Measurements from ENCODE around the gene ATAD3B. TPM values are rescaled to one million over a fixed set of nuclear protein-coding genes. Genes with fewer than 3 reads are reported as not detected.

Gene ATAD3B
- polyA plus RNA-seq, 1 donor from 2014 or later = 57.2 TPM

DNA sequence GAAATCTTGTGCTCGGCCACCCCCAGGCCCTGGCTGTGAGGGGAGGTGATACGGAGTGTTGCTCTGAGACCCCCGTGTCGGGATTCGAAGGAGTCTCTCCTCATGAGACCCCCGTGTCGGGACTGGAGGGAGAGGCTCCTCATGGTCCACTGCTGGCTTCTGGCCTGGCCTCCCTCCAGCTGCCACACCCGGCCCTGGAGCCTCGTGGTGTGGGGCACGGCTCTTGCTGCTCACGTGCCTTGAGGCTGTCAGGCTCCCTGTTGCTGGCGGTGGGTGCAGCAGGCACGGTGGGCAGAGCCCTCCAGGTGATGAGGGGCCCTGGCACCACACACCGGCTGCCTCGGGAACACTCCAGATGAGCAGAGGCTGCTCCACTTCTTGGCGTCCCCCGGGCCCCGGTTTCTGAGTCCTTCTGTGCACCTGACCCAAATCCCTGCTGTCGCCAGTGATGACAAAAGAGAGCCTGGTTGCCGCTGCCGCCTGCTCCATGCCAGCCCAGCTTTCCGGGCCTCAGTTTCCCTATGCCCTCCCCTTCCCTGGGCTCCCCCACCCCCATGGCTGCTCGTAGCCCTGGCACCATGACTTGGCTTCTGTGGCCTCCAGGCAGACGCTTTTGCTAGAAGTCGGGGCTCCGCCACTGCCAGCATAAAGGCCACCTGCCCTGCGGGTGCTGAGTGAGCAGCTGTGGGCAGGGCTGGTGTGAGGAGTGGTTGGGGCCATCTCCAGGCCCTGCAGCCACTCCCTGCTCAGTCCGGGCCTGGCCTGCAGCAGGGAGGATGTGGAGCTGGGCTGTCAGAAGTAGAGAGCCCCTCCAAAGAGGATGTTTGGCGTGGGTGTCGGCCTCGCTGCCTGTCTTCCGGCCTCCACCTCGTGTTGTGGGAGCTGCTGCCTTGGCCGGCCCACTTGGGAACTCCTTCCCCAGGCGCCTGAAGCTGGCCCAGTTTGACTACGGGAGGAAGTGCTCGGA, 57.0 kb downstream of the ATAD3B start:
- Histone ChIP-seq H3K27me3 (ENCODE audit: insufficient read depth, low read depth, low read length) (no peaks in the 10 kb centered on the region), H3F3A (ENCODE audit: insufficient read depth, low read length, poor library complexity, severe bottlenecking) (no peaks in the 10 kb centered on the region), H3K4me3 (ENCODE audit: low read length) (no peak overlapping the region), H3K9me2 (ENCODE audit: insufficient read depth, low read length) (no peaks in the 10 kb centered on the region), H3K9ac (ENCODE audit: low read length) (no peak overlapping the region), H3K36me3 (ENCODE audit: insufficient read depth, low read length) (no peaks in the 10 kb centered on the region), H3K9me3 (ENCODE audit: low read length) (no peaks in the 10 kb centered on the region), H3K4me2 (ENCODE audit: low read length) (no peak overlapping the region), H3K27ac (ENCODE audit: low read length) (no peak overlapping the region), H4K20me1 (ENCODE audit: insufficient read depth) (no peaks in the 10 kb centered on the region), H2AFZ (ENCODE audit: low read depth, low read length) (no peak overlapping the region), H3K79me2 (replicated peaks; ENCODE audit: insufficient read depth, low read length) (no peaks in the 10 kb centered on the region)
- TF ChIP-seq, protein P1, sequence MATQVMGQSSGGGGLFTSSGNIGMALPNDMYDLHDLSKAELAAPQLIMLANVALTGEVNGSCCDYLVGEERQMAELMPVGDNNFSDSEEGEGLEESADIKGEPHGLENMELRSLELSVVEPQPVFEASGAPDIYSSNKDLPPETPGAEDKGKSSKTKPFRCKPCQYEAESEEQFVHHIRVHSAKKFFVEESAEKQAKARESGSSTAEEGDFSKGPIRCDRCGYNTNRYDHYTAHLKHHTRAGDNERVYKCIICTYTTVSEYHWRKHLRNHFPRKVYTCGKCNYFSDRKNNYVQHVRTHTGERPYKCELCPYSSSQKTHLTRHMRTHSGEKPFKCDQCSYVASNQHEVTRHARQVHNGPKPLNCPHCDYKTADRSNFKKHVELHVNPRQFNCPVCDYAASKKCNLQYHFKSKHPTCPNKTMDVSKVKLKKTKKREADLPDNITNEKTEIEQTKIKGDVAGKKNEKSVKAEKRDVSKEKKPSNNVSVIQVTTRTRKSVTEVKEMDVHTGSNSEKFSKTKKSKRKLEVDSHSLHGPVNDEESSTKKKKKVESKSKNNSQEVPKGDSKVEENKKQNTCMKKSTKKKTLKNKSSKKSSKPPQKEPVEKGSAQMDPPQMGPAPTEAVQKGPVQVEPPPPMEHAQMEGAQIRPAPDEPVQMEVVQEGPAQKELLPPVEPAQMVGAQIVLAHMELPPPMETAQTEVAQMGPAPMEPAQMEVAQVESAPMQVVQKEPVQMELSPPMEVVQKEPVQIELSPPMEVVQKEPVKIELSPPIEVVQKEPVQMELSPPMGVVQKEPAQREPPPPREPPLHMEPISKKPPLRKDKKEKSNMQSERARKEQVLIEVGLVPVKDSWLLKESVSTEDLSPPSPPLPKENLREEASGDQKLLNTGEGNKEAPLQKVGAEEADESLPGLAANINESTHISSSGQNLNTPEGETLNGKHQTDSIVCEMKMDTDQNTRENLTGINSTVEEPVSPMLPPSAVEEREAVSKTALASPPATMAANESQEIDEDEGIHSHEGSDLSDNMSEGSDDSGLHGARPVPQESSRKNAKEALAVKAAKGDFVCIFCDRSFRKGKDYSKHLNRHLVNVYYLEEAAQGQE (IDR thresholded peaks at IDR 0.05; ENCODE audit: borderline replicate concordance) = no peak
- TF ChIP-seq POLR2AphosphoS5 (IDR thresholded peaks at IDR 0.05) (no peak), TAF1 (IDR thresholded peaks at IDR 0.05; ENCODE audit: low read depth) (no peak), EZH2 (IDR thresholded peaks at IDR 0.05; ENCODE audit: borderline replicate concordance, insufficient read depth, low read length, poor library complexity, severe bottlenecking) (no peak)

DNA sequence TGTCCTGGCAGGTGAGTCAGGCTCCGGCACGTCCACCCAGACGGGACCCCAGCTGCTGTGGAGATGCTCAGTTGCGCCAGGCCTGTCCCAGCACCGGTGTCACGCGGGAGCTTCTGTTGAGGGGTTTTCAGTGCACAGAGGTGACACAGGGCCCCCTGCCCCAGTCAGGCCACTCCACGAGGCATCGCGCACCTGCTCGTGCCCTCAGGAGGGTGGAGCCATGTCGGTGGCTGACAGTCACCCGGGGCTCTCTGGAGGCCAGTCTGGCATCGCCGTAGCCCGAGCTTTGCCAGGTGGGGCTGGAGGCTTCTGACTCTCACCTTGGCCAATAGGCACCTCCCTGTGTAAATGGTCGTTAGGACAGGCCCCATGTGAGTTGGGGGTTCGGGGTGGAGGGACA, 57.8 kb downstream of the ATAD3B start:
- no peaks in the 10 kb centered on the region for H4K20me1 ChIP-seq (ENCODE audit: insufficient read depth)
- no peaks in the 10 kb centered on the region for H3K36me3 ChIP-seq (ENCODE audit: insufficient read depth, low read length)
- H3K4me3 ChIP-seq (ENCODE audit: low read length) = no peak overlapping the region
- H3K27me3 ChIP-seq (ENCODE audit: insufficient read depth, low read depth, low read length) = no peaks in the 10 kb centered on the region
- H3K9me3 ChIP-seq (ENCODE audit: low read length) = no peaks in the 10 kb centered on the region
- H3F3A ChIP-seq (ENCODE audit: insufficient read depth, low read length, poor library complexity, severe bottlenecking) = no peaks in the 10 kb centered on the region
- no peaks in the 10 kb centered on the region for H3K79me2 ChIP-seq (replicated peaks; ENCODE audit: insufficient read depth, low read length)
- no peak overlapping the region for H2AFZ ChIP-seq (ENCODE audit: low read depth, low read length)
- H3K4me2 ChIP-seq (ENCODE audit: low read length) = no peak overlapping the region
- TF ChIP-seq POLR2AphosphoS5 (IDR thresholded peaks at IDR 0.05) (no peak), EZH2 (IDR thresholded peaks at IDR 0.05; ENCODE audit: borderline replicate concordance, insufficient read depth, low read length, poor library complexity, severe bottlenecking) (no peak), EP300 (conservative IDR thresholded peaks at IDR 0.05; ENCODE audit: poor library complexity, severe bottlenecking) (no peak), SMC3 (conservative IDR thresholded peaks at IDR 0.05; ENCODE audit: poor library complexity) (no peak), TAF1 (IDR thresholded peaks at IDR 0.05; ENCODE audit: low read depth) (no peak), RAD21 (conservative IDR thresholded peaks at IDR 0.05) (no peak), CTCF (IDR thresholded peaks at IDR 0.05; ENCODE audit: poor library complexity, severe bottlenecking) (no peak), MXI1 (conservative IDR thresholded peaks at IDR 0.05; ENCODE audit: poor library complexity, severe bottlenecking) (no peak)
- TF ChIP-seq, protein P1 (IDR thresholded peaks at IDR 0.05; ENCODE audit: borderline replicate concordance) = no peak
- no peaks in the 10 kb centered on the region for H3K9me2 ChIP-seq (ENCODE audit: insufficient read depth, low read length)
- no peak overlapping the region for H3K9ac ChIP-seq (ENCODE audit: low read length)
- no peak overlapping the region for H3K27ac ChIP-seq (ENCODE audit: low read length)
